ENCODE results near the gene CD47. TPM values are rescaled to one million over a fixed set of nuclear protein-coding genes. Genes with fewer than 3 reads are reported as not detected.

The CD47 gene
- 53.0 and 69.6 TPM in 2 replicates for total RNA-seq

GRCh38 chr3:108090701-108091497 lies at the start of gene CD47:
Gene CD47 (minus strand): TSS chr3:108091031. CDS start chr3:108090908, 123 bp downstream.

Other genes with a start within 250 kb of the CD47 start
- 32.3 and 46.0 TPM in 2 replicates for gene IFT57, start 131.4 kb upstream of the CD47 start, total RNA-seq
- gene HHLA2, start 205.5 kb upstream of the CD47 start, total RNA-seq, result not detected in 2 replicates